GM23338 (cell line): ENCODE measurements around the gene SH3BP2. TPM values are rescaled to one million over a fixed set of nuclear protein-coding genes. Genes with fewer than 3 reads are reported as not detected.

Experiments used
- ATAC-seq: fragments of 200-7000 bp; cut with Tn5 transposase; 3 replicates; pipeline ENCODE4 v1.9.1; 2020
- DNase-seq: peaks from one replicate; pipeline ENCODE4 v3.0.0-alpha.2; 2015; ENCODE audit warnings: low spot score
- H2AFZ ChIP-seq: fragments of 200-600 bp; sonication (generic); 2 replicates; pipeline ENCODE4 v1.8.0; 2016; ENCODE audit warnings: antibody characterized with exemption, mild to moderate bottlenecking, moderate library complexity
- H3F3A ChIP-seq: fragments of 200-600 bp; sonication (generic); replicated peaks from 2 replicates; pipeline ENCODE4 v1.8.0; 2017; ENCODE audit warnings: antibody characterized with exemption, mixed run types, low read depth
- H3K27ac ChIP-seq: fragments of 200-600 bp; sonication (generic); 2 replicates; pipeline ENCODE4 v1.6.1; 2016; ENCODE audit warnings: low read depth
- H3K27me3 ChIP-seq: fragments of 200-600 bp; sonication (generic); 2 replicates; pipeline ENCODE4 v1.8.0; 2016; ENCODE audit warnings: mild to moderate bottlenecking, mixed run types, moderate library complexity; ENCODE audit not compliant: insufficient read depth
- H3K36me3 ChIP-seq: fragments of 200-600 bp; sonication (generic); 2 replicates; pipeline ENCODE4 v1.8.0; 2016; ENCODE audit warnings: mild to moderate bottlenecking; ENCODE audit not compliant: insufficient read depth
- H3K4me1 ChIP-seq: fragments of 200-600 bp; sonication (generic); 2 replicates; pipeline ENCODE4 v1.8.0; 2016; ENCODE audit warnings: mild to moderate bottlenecking, moderate library complexity; ENCODE audit not compliant: insufficient read depth
- H3K4me2 ChIP-seq: fragments of 200-600 bp; sonication (generic); 2 replicates; pipeline ENCODE4 v1.7.1; 2017; ENCODE audit warnings: mixed run types
- H3K4me3 ChIP-seq: fragments of 200-600 bp; sonication (generic); 2 replicates; pipeline ENCODE4 v1.6.1; 2016; ENCODE audit warnings: mixed run types
- H3K79me2 ChIP-seq: fragments of 200-600 bp; sonication (generic); replicated peaks from 2 replicates; pipeline ENCODE4 v1.8.0; 2017; ENCODE audit warnings: mild to moderate bottlenecking; ENCODE audit not compliant: insufficient read depth
- H3K9me2 ChIP-seq: fragments of 200-600 bp; sonication (generic); 2 replicates; pipeline ENCODE4 v1.8.0; 2017; ENCODE audit not compliant: insufficient read depth
- H4K20me1 ChIP-seq: fragments of 200-600 bp; sonication (generic); replicated peaks from 2 replicates; pipeline ENCODE4 v1.8.0; 2017; ENCODE audit warnings: mild to moderate bottlenecking; ENCODE audit not compliant: insufficient read depth
- H3K27ac Mint-ChIP-seq: 2 replicates; pipeline ENCODE4 v1.8.0; 2020; ENCODE audit warnings: inconsistent platforms, mild to moderate bottlenecking, moderate library complexity, mixed read lengths
- H3K27me3 Mint-ChIP-seq: 3 replicates; pipeline ENCODE4 v1.8.0; 2022; ENCODE audit warnings: low read depth, mild to moderate bottlenecking, moderate library complexity, mixed read lengths, inconsistent platforms; ENCODE audit not compliant: insufficient read depth, poor library complexity
- H3K36me3 Mint-ChIP-seq: 3 replicates; pipeline ENCODE4 v1.8.0; 2021; ENCODE audit warnings: low read depth, mild to moderate bottlenecking, inconsistent platforms, moderate library complexity, mixed read lengths
- H3K4me1 Mint-ChIP-seq: 3 replicates; pipeline ENCODE4 v1.8.0; 2020; ENCODE audit warnings: mild to moderate bottlenecking, inconsistent platforms, mixed read lengths
- H3K4me3 Mint-ChIP-seq: 3 replicates; pipeline ENCODE4 v1.8.0; 2021; ENCODE audit warnings: moderate library complexity, mild to moderate bottlenecking, inconsistent platforms, mixed read lengths
- H3K9me3 Mint-ChIP-seq: 3 replicates; pipeline ENCODE4 v1.8.0; 2020; ENCODE audit warnings: moderate library complexity, mild to moderate bottlenecking, inconsistent platforms, mixed read lengths
- CREB1 ChIP-seq: fragments of 250-450 bp; sonication (Bioruptor Pico); IDR thresholded peaks from 2 replicates; pipeline ENCODE4 v1.5.0; 2020; ENCODE audit warnings: low read depth, mild to moderate bottlenecking, moderate library complexity
- CTCF ChIP-seq, 2 experiments: fragments of 200-600 bp in 1 of 2; sonication (generic) in 1 of 2; conservative IDR thresholded peaks; 2 replicates each; pipeline versions ENCODE4 v1.5.1 to v1.6.1; 2016 to 2017; ENCODE audit warnings: antibody characterized with exemption in 2 of 2, low read depth in 2 of 2, mild to moderate bottlenecking in 2 of 2, moderate library complexity in 1 of 2
- EZH2 ChIP-seq: fragments of 200-600 bp; sonication (generic); IDR thresholded peaks from one replicate; pipeline ENCODE4 v1.8.0; 2017; ENCODE audit warnings: antibody characterized with exemption, mild to moderate bottlenecking, low read depth; ENCODE audit not compliant: unreplicated experiment
- EZH2phosphoT487 ChIP-seq: fragments of 200-600 bp; sonication (generic); IDR thresholded peaks from one replicate; pipeline ENCODE4 v1.8.1; 2018; ENCODE audit warnings: antibody characterized with exemption; ENCODE audit not compliant: unreplicated experiment
- JUNB ChIP-seq: IDR thresholded peaks from one replicate; pipeline ENCODE4 v1.6.1; 2016; ENCODE audit warnings: antibody characterized with exemption; ENCODE audit not compliant: unreplicated experiment
- NANOG ChIP-seq: IDR thresholded peaks from 2 replicates; pipeline ENCODE4 v1.6.1; 2016; ENCODE audit warnings: antibody characterized with exemption, borderline replicate concordance
- POLR2AphosphoS5 ChIP-seq: IDR thresholded peaks from 2 replicates; pipeline ENCODE4 v1.6.1; 2016; ENCODE audit warnings: antibody characterized with exemption, low read depth
- STAT1 ChIP-seq: IDR thresholded peaks from one replicate; pipeline ENCODE4 v1.6.1; 2016; ENCODE audit warnings: antibody characterized with exemption; ENCODE audit not compliant: unreplicated experiment
- ZNF114 ChIP-seq: fragments of 250-450 bp; sonication (Bioruptor Pico); IDR thresholded peaks from 2 replicates; pipeline ENCODE4 v1.5.0; 2020; ENCODE audit warnings: mild to moderate bottlenecking, moderate library complexity
- ZNF331 ChIP-seq: fragments of 250-450 bp; sonication (Bioruptor Pico); IDR thresholded peaks from 2 replicates; pipeline ENCODE4 v1.5.0; 2020; ENCODE audit warnings: low read depth, mild to moderate bottlenecking, moderate library complexity
- polyA plus RNA-seq: library from polyadenylated mRNA; unstranded; fragments of >200 nt; fragmentation: Nextera tagmentation; extraction: Ambion mirVana; gene quantifications from 2 replicates; pipeline ENCODE4 v1.2.1, GENCODE V29; 2016
- total RNA-seq: library from RNA; depleted of rRNA; stranded (reverse); fragments of >200 nt; shearing (Covaris generic); gene quantifications from 2 replicates; pipeline ENCODE4 v1.2.3, GENCODE V29; 2014
- TF ChIP-seq, protein P1 (sequence below): fragments of 250-450 bp; sonication (Bioruptor Pico); IDR thresholded peaks from 2 replicates; pipeline ENCODE4 v1.5.0; 2020; ENCODE audit warnings: mild to moderate bottlenecking, moderate library complexity
- TF ChIP-seq, protein P2 (sequence below): IDR thresholded peaks from one replicate; pipeline ENCODE4 v1.6.1; 2018; ENCODE audit warnings: antibody characterized with exemption; ENCODE audit not compliant: unreplicated experiment
- TF ChIP-seq, protein P3 (sequence below): IDR thresholded peaks from 2 replicates; pipeline ENCODE4 v1.6.1; 2016; ENCODE audit warnings: antibody characterized with exemption

The SH3BP2 gene
- total and polyA plus RNA-seq, 2 experiments from 2014 or later = 15.2 to 43.9 TPM

GRCh38 chr4:2827071-2827873 lies 34.4 kb downstream of the SH3BP2 start:
- DNase-seq = no peak
- Mint-ChIP-seq H3K4me3 (no peak overlapping the region), H3K9me3 (peaks cover 3% of the 10 kb centered on the region; the same call in 2 of the 3 replicates)

More at GRCh38 chr4:2827071-2827873, 34.4 kb downstream of the SH3BP2 start:
- ATAC-seq = no peak
- Histone ChIP-seq H3K36me3 (no peaks in the 10 kb centered on the region), H3K27me3 (no peaks in the 10 kb centered on the region), H3K4me2 (no peak overlapping the region), H3K79me2 (no peaks in the 10 kb centered on the region), H3F3A (0 out of 2 replicates have a peak, but pooled peaks cover 7% of the 10 kb centered on the region), H4K20me1 (no peaks in the 10 kb centered on the region), H3K9me2 (no peaks in the 10 kb centered on the region), H3K4me3 (no peak overlapping the region), H2AFZ (no peak overlapping the region), H3K4me1 (no peaks in the 10 kb centered on the region), H3K27ac (no peak overlapping the region)
- Mint-ChIP-seq H3K36me3 (peaks cover 32% of the 10 kb centered on the region), H3K4me1 (no peaks in the 10 kb centered on the region), H3K27me3 (peaks cover 2% of the 10 kb centered on the region), H3K27ac (0 out of 2 replicates have a peak overlapping the region, but pooled peaks have one; percentile 54)
- no peak for TF ChIP-seq POLR2AphosphoS5
- no peak for TF ChIP-seq ZNF331
- TF ChIP-seq, protein P1, sequence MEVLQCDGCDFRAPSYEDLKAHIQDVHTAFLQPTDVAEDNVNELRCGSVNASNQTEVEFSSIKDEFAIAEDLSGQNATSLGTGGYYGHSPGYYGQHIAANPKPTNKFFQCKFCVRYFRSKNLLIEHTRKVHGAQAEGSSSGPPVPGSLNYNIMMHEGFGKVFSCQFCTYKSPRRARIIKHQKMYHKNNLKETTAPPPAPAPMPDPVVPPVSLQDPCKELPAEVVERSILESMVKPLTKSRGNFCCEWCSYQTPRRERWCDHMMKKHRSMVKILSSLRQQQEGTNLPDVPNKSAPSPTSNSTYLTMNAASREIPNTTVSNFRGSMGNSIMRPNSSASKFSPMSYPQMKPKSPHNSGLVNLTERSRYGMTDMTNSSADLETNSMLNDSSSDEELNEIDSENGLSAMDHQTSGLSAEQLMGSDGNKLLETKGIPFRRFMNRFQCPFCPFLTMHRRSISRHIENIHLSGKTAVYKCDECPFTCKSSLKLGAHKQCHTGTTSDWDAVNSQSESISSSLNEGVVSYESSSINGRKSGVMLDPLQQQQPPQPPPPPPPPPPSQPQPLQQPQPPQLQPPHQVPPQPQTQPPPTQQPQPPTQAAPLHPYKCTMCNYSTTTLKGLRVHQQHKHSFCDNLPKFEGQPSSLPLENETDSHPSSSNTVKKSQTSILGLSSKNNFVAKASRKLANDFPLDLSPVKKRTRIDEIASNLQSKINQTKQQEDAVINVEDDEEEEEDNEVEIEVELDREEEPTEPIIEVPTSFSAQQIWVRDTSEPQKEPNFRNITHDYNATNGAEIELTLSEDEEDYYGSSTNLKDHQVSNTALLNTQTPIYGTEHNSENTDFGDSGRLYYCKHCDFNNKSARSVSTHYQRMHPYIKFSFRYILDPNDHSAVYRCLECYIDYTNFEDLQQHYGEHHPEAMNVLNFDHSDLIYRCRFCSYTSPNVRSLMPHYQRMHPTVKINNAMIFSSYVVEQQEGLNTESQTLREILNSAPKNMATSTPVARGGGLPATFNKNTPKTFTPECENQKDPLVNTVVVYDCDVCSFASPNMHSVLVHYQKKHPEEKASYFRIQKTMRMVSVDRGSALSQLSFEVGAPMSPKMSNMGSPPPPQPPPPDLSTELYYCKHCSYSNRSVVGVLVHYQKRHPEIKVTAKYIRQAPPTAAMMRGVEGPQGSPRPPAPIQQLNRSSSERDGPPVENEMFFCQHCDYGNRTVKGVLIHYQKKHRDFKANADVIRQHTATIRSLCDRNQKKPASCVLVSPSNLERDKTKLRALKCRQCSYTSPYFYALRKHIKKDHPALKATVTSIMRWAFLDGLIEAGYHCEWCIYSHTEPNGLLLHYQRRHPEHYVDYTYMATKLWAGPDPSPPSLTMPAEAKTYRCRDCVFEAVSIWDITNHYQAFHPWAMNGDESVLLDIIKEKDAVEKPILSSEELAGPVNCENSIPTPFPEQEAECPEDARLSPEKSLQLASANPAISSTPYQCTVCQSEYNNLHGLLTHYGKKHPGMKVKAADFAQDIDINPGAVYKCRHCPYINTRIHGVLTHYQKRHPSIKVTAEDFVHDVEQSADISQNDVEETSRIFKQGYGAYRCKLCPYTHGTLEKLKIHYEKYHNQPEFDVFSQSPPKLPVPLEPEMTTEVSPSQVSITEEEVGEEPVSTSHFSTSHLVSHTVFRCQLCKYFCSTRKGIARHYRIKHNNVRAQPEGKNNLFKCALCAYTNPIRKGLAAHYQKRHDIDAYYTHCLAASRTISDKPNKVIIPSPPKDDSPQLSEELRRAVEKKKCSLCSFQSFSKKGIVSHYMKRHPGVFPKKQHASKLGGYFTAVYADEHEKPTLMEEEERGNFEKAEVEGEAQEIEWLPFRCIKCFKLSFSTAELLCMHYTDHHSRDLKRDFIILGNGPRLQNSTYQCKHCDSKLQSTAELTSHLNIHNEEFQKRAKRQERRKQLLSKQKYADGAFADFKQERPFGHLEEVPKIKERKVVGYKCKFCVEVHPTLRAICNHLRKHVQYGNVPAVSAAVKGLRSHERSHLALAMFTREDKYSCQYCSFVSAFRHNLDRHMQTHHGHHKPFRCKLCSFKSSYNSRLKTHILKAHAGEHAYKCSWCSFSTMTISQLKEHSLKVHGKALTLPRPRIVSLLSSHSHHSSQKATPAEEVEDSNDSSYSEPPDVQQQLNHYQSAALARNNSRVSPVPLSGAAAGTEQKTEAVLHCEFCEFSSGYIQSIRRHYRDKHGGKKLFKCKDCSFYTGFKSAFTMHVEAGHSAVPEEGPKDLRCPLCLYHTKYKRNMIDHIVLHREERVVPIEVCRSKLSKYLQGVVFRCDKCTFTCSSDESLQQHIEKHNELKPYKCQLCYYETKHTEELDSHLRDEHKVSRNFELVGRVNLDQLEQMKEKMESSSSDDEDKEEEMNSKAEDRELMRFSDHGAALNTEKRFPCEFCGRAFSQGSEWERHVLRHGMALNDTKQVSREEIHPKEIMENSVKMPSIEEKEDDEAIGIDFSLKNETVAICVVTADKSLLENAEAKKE (CRISPR knock-in tag) = no peak
- TF ChIP-seq, protein P2, sequence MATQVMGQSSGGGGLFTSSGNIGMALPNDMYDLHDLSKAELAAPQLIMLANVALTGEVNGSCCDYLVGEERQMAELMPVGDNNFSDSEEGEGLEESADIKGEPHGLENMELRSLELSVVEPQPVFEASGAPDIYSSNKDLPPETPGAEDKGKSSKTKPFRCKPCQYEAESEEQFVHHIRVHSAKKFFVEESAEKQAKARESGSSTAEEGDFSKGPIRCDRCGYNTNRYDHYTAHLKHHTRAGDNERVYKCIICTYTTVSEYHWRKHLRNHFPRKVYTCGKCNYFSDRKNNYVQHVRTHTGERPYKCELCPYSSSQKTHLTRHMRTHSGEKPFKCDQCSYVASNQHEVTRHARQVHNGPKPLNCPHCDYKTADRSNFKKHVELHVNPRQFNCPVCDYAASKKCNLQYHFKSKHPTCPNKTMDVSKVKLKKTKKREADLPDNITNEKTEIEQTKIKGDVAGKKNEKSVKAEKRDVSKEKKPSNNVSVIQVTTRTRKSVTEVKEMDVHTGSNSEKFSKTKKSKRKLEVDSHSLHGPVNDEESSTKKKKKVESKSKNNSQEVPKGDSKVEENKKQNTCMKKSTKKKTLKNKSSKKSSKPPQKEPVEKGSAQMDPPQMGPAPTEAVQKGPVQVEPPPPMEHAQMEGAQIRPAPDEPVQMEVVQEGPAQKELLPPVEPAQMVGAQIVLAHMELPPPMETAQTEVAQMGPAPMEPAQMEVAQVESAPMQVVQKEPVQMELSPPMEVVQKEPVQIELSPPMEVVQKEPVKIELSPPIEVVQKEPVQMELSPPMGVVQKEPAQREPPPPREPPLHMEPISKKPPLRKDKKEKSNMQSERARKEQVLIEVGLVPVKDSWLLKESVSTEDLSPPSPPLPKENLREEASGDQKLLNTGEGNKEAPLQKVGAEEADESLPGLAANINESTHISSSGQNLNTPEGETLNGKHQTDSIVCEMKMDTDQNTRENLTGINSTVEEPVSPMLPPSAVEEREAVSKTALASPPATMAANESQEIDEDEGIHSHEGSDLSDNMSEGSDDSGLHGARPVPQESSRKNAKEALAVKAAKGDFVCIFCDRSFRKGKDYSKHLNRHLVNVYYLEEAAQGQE = no peak
- no peak for TF ChIP-seq ZNF114 (CRISPR knock-in tag)
- no peak for TF ChIP-seq JUNB
- TF ChIP-seq CREB1 = no peak
- TF ChIP-seq NANOG = no peak
- no peak for TF ChIP-seq STAT1
- TF ChIP-seq, protein P3, sequence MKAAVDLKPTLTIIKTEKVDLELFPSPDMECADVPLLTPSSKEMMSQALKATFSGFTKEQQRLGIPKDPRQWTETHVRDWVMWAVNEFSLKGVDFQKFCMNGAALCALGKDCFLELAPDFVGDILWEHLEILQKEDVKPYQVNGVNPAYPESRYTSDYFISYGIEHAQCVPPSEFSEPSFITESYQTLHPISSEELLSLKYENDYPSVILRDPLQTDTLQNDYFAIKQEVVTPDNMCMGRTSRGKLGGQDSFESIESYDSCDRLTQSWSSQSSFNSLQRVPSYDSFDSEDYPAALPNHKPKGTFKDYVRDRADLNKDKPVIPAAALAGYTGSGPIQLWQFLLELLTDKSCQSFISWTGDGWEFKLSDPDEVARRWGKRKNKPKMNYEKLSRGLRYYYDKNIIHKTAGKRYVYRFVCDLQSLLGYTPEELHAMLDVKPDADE = no peak
- TF ChIP-seq EZH2 = no peak
- TF ChIP-seq EZH2phosphoT487 = no peak
- TF ChIP-seq CTCF (conservative IDR thresholded peaks at IDR 0.05; ENCODE audit: low read depth in 2 of 2) = no peak
